Lung (tissue), 12 donors: ENCODE data around the gene PHLPP2. TPM values are rescaled to one million over a fixed set of nuclear protein-coding genes. Genes with fewer than 3 reads are reported as not detected.

Experiments
- ATAC-seq: fragments of 200-7000 bp; cut with Tn5 transposase; one replicate; pipeline ENCODE4 v1.9.1; 2020; ENCODE audit warnings: moderate number of reproducible peaks; ENCODE audit not compliant: insufficient read depth, low FRiP score
- DNase-seq, 3 donors: peaks; one replicate each; pipeline ENCODE4 v3.0.0-alpha.2; 2013 to 2017
- H3K27ac ChIP-seq, 2 donors: one replicate each; pipeline ENCODE4 v1.5.1; 2013; ENCODE audit warnings: mild to moderate bottlenecking in 2 of 2, moderate library complexity in 2 of 2, control low read depth in 1 of 2, inconsistent platforms in 1 of 2, low read depth in 1 of 2, low read length in 1 of 2
- H3K27me3 ChIP-seq, 3 donors: one replicate each; pipeline ENCODE4 v1.5.1; 2013; ENCODE audit warnings: low read length in 2 of 3; ENCODE audit not compliant: control insufficient read depth in 3 of 3, insufficient read depth in 3 of 3
- H3K36me3 ChIP-seq, 4 donors: one replicate each; pipeline ENCODE4 v1.5.1; 2013; ENCODE audit warnings: low read length in 4 of 4, mild to moderate bottlenecking in 1 of 4, moderate library complexity in 1 of 4; ENCODE audit not compliant: control insufficient read depth in 4 of 4, insufficient read depth in 4 of 4
- H3K4me1 ChIP-seq, 5 donors: one replicate each; pipeline ENCODE4 v1.5.1; 2013; ENCODE audit warnings: low read length in 5 of 5, mild to moderate bottlenecking in 2 of 5, moderate library complexity in 1 of 5; ENCODE audit not compliant: control insufficient read depth in 5 of 5, insufficient read depth in 5 of 5
- H3K4me3 ChIP-seq: one replicate; pipeline ENCODE4 v1.5.1; 2013; ENCODE audit warnings: mild to moderate bottlenecking, control low read depth, moderate library complexity
- H3K9ac ChIP-seq, 2 donors: one replicate each; pipeline ENCODE4 v1.5.1; 2013; ENCODE audit warnings: low read length in 2 of 2, control low read depth in 1 of 2; ENCODE audit not compliant: insufficient read depth in 1 of 2
- H3K9me3 ChIP-seq, 4 donors: one replicate each; pipeline ENCODE4 v1.5.1; 2013; ENCODE audit warnings: low read length in 3 of 4, mild to moderate bottlenecking in 1 of 4, moderate library complexity in 1 of 4; ENCODE audit not compliant: control insufficient read depth in 4 of 4, insufficient read depth in 3 of 4
- WGBS, 2 donors: extraction: QIAGEN DNeasy Blood & Tissue Kit; methylation state at CpG; one replicate each; pipeline ENCODE4 v1.1.7; 2013; 5-methylcytosine and 5-hydroxymethylcytosine counted together
- polyA plus RNA-seq, 2 donors: library from polyadenylated mRNA; stranded (reverse); fragments of 200-250 nt; gene quantifications; one replicate each; pipeline ENCODE4 v1.2.1, GENCODE V29; 2013
- total RNA-seq, 2 donors: library from RNA; depleted of rRNA in 1 of 2; stranded (reverse); fragments of >200 nt in 1 of 2; gene quantifications; one replicate each; pipeline ENCODE4 v1.2.1, GENCODE V29; 2014 to 2021
- TF ChIP-seq, protein P1 (sequence below): IDR thresholded peaks from 2 replicates; pipeline ENCODE4 v1.5.1; 2012; ENCODE audit warnings: mild to moderate bottlenecking; ENCODE audit errors: control extremely low read depth, extremely low read depth
- donor health status: control.
- donor health status: control.
- donor health status: Bipolar disorder and iron deficiency.
- donor health status: healthy.
- donor health status: DM: yes; HTN: yes; CAD: no.

The PHLPP2 gene
- total and polyA plus RNA-seq, 4 donors, result 1.3 to 6.5 (median 3.6) TPM

DNA sequence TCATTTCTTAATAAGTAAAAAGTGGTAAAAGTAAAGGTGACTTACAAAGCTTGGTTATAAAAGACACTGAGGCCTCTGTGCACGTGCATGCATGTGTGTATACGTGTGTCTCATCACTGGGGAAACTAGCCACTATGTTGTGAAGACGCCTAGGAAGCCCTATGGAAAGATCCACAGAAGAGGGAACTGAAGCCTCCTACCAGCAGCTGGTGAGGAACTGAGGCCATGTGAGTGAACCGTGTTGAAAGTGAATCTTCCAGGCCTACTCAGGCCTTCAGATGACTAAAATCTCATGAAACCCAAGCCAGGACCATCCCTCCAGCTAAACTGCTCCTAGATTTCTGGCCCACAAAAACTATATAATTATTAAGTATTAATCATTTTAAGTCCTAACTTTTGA lies 23.7 kb downstream of the PHLPP2 start:
- no peak overlapping the region for H3K9ac ChIP-seq
- 87 to 91% methylated on average over 4 of the region's 4 CpGs for WGBS, 2 donors
- H3K4me1 ChIP-seq, result no peaks in the 10 kb centered on the region
- no peaks in the 10 kb centered on the region for H3K27me3 ChIP-seq
- H3K9me3 ChIP-seq, result no peaks in the 10 kb centered on the region
- TF ChIP-seq, protein P1, sequence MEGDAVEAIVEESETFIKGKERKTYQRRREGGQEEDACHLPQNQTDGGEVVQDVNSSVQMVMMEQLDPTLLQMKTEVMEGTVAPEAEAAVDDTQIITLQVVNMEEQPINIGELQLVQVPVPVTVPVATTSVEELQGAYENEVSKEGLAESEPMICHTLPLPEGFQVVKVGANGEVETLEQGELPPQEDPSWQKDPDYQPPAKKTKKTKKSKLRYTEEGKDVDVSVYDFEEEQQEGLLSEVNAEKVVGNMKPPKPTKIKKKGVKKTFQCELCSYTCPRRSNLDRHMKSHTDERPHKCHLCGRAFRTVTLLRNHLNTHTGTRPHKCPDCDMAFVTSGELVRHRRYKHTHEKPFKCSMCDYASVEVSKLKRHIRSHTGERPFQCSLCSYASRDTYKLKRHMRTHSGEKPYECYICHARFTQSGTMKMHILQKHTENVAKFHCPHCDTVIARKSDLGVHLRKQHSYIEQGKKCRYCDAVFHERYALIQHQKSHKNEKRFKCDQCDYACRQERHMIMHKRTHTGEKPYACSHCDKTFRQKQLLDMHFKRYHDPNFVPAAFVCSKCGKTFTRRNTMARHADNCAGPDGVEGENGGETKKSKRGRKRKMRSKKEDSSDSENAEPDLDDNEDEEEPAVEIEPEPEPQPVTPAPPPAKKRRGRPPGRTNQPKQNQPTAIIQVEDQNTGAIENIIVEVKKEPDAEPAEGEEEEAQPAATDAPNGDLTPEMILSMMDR, result no peak
- H3K36me3 ChIP-seq, result peaks cover 0 to 13% (median under 1%) of the 10 kb centered on the region in 4 donors
- H3K4me3 ChIP-seq, result no peak overlapping the region
- ATAC-seq (no peak), DNase-seq (no peak)
- H3K27ac ChIP-seq, result no peak overlapping the region

DNA sequence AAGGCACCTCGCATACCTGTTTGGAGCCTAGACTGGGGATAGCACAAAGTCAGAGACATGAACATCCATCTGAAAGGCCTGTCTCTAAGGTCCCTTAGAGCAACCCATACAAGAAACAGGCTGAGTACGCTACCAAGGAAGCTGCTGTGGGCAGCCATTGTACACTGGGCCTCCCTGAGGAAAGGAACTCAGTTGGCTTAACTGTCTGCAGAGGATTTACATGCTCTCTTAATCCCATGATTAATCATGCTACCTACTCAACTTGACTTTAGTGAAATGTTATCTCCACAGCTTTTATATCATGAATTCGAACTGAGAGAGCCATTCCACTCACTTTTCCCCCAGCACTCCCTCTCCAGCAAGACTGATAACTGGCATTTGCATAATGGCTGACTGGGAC lies 26.0 kb downstream of the PHLPP2 start:
- Histone ChIP-seq H3K4me1 (no peaks in the 10 kb centered on the region), H3K36me3 (peaks cover 0 to 13% (median under 1%) of the 10 kb centered on the region in 4 donors), H3K27ac (no peak overlapping the region), H3K9me3 (no peaks in the 10 kb centered on the region), H3K4me3 (no peak overlapping the region), H3K9ac (no peak overlapping the region), H3K27me3 (no peaks in the 10 kb centered on the region)
- DNase-seq, result no peak
- WGBS, 2 donors, result 91 to 94% methylated on average over 3 of the region's 3 CpGs
- ATAC-seq, result no peak
- TF ChIP-seq, protein P1, result no peak

DNA sequence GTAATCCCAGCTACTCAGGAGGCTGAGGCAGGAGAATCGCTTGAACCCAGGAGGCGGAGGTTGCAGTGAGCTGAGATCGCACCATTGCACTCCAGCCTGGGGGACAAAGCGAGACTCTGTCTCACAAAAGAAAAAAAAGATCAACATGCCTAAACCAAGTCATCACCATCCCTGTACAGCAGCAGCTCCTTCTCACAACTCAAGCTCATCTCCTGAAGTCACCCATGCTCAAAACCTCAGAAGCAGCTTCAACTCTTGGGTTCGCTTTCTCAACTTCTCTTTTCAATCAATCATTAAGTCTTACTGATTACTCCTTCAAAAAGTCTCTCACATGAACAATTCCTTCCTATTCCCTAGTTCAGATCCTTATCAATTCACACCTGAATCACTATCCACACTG lies 31.3 kb downstream of the PHLPP2 start:
- ATAC-seq (no peak), DNase-seq (no peak)
- Histone ChIP-seq H3K9ac (no peak overlapping the region), H3K9me3 (no peaks in the 10 kb centered on the region), H3K27ac (no peak overlapping the region), H3K4me3 (no peak overlapping the region), H3K27me3 (no peaks in the 10 kb centered on the region), H3K4me1 (no peaks in the 10 kb centered on the region), H3K36me3 (peaks cover 4 to 13% (median 6%) of the 10 kb centered on the region in 4 donors)
- TF ChIP-seq, protein P1, result no peak
- 89 to 95% methylated on average over 5 of the region's 5 CpGs for WGBS, 2 donors

DNA sequence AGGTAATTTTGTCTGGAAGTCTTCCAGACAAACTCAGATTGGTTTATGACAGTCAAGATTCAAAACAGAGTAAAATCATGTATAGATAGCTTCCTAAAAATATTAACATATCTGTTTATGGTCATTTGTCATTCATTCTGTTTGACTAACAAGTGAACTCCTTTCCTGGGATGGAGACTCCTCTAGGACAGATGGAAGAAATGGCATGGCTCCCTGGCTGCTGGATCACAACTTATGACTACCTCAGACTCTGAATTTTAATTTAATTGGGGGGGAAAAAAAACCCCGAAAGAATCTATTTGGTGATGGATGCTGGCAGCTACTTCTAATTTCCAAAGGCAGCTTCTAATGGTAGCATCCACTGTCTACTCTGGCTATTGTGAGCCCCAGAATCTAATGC lies 34.6 kb downstream of the PHLPP2 start:
- no peak overlapping the region for H3K4me3 ChIP-seq
- DNase-seq (no peak), ATAC-seq (no peak)
- H3K4me1 ChIP-seq, result no peaks in the 10 kb centered on the region
- no peak overlapping the region for H3K9ac ChIP-seq
- no peak overlapping the region for H3K27ac ChIP-seq
- WGBS, 2 donors, result 0% methylated on average over 1 of the region's 1 CpG
- no peaks in the 10 kb centered on the region for H3K9me3 ChIP-seq
- H3K27me3 ChIP-seq, result no peaks in the 10 kb centered on the region
- TF ChIP-seq, protein P1, result no peak
- H3K36me3 ChIP-seq, result peaks cover 5 to 12% (median 8%) of the 10 kb centered on the region in 4 donors
